Activated CD4-positive, alpha-beta T cell treated with anti-CD3 and anti-CD28 coated beads for 48 hours (primary cell): ENCODE data around the gene C9orf85.

Experiments
- DNase-seq: peaks from one replicate; pipeline ENCODE4 v3.0.0-alpha.2; 2020

Gene C9orf85

DNA sequence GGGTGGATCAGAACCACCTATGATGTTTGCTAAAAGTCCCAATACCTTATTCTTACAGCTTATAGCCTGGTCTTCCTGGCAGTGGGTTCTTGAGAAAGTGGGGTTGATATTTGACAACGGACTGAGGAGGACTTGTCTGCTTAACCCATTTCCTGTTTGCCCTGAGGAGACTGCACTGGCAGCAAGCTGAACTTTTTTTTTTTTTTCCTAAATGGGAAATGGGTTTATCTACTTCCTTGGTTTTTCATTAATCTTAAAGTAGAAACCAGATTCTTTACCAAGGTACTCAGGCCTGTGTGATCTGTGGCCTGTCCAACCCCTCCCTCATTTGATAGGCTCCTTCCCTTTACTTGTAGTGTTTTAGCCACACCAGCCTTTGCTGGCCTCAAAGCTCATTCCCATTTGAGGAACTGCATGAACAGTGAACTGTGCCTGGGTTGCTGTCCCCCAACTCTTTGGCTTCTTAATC, 101.9 kb downstream of the C9orf85 start:
- DNase-seq = no peak

- no peak for DNase-seq
Measured at GRCh38 chr9:72022841-72023240, 111.4 kb downstream of the C9orf85 start.
